Hepatocyte (in vitro differentiated cells): ENCODE data around the gene SLC5A12. TPM values are rescaled to one million over a fixed set of nuclear protein-coding genes. Genes with fewer than 3 reads are reported as not detected.
A peak's percentile ranks its signal among the peaks of the same experiment; 100 is the strongest.

Experiments used
- DNase-seq: peaks from one replicate; pipeline ENCODE4 v3.0.0-alpha.2; 2016; ENCODE audit warnings: low spot score
- H2AFZ ChIP-seq: fragments of 200-600 bp; sonication (generic); 2 replicates; pipeline ENCODE4 v1.6.0; 2016; ENCODE audit warnings: antibody characterized with exemption, mild to moderate bottlenecking
- H3K27ac ChIP-seq: fragments of 200-600 bp; sonication (generic); 2 replicates; pipeline ENCODE4 v1.5.1; 2016; ENCODE audit warnings: mild to moderate bottlenecking
- H3K27me3 ChIP-seq: fragments of 200-600 bp; sonication (generic); 2 replicates; pipeline ENCODE4 v1.6.1; 2016
- H3K36me3 ChIP-seq: fragments of 200-600 bp; sonication (generic); replicated peaks from 2 replicates; pipeline ENCODE4 v1.5.1; 2016; ENCODE audit warnings: low read depth; ENCODE audit not compliant: insufficient read depth
- H3K4me1 ChIP-seq: fragments of 200-600 bp; sonication (generic); 2 replicates; pipeline ENCODE4 v1.5.1; 2016; ENCODE audit warnings: mild to moderate bottlenecking, moderate library complexity; ENCODE audit not compliant: insufficient read depth
- H3K4me2 ChIP-seq: fragments of 200-600 bp; sonication (generic); 2 replicates; pipeline ENCODE4 v1.6.0; 2016
- H3K4me3 ChIP-seq: fragments of 200-600 bp; sonication (generic); 2 replicates; pipeline ENCODE4 v1.5.1; 2016; ENCODE audit warnings: mild to moderate bottlenecking
- H3K79me2 ChIP-seq: fragments of 200-600 bp; sonication (generic); 2 replicates; pipeline ENCODE4 v1.6.0; 2017; ENCODE audit warnings: mild to moderate bottlenecking
- H3K9me2 ChIP-seq: fragments of 200-600 bp; sonication (generic); replicated peaks from 2 replicates; pipeline ENCODE4 v1.6.0; 2017; ENCODE audit warnings: mild to moderate bottlenecking; ENCODE audit not compliant: insufficient read depth
- H3K9me3 ChIP-seq: fragments of 200-600 bp; sonication (generic); 2 replicates; pipeline ENCODE4 v1.5.1; 2016; ENCODE audit warnings: low read depth, mild to moderate bottlenecking
- H4K20me1 ChIP-seq: fragments of 200-600 bp; sonication (generic); 2 replicates; pipeline ENCODE4 v1.6.0; 2016; ENCODE audit warnings: mild to moderate bottlenecking; ENCODE audit not compliant: insufficient read depth, poor library complexity, severe bottlenecking
- EZH2 ChIP-seq: fragments of 200-600 bp; sonication (generic); IDR thresholded peaks from 2 replicates; pipeline ENCODE4 v1.6.1; 2016; ENCODE audit warnings: antibody characterized with exemption, mild to moderate bottlenecking, borderline replicate concordance
- EZH2phosphoT487 ChIP-seq: fragments of 200-600 bp; sonication (generic); IDR thresholded peaks from one replicate; pipeline ENCODE4 v1.6.1; 2018; ENCODE audit warnings: antibody characterized with exemption, mild to moderate bottlenecking, low read depth, moderate library complexity; ENCODE audit not compliant: unreplicated experiment, severe bottlenecking
- WGBS: methylation state at CpG from one replicate; pipeline ENCODE4 v1.1.6; 2016; ENCODE audit warnings: low lambda C conversion rate; ENCODE audit errors: missing lambda C conversion rate; 5-methylcytosine and 5-hydroxymethylcytosine counted together
- polyA plus RNA-seq: library from polyadenylated mRNA; unstranded; fragments of >200 nt; fragmentation: Nextera tagmentation; extraction: Ambion mirVana; gene quantifications from 2 replicates; pipeline ENCODE4 v1.2.1, GENCODE V29; 2016
- total RNA-seq: library from RNA; depleted of rRNA; stranded (reverse); fragments of >200 nt; gene quantifications from 2 replicates; pipeline ENCODE4 v1.2.3, GENCODE V29; 2014
- TF ChIP-seq, protein P1 (sequence below): fragments of 200-600 bp; sonication (generic); IDR thresholded peaks from 2 replicates; pipeline ENCODE4 v1.5.1; 2016; ENCODE audit warnings: antibody characterized with exemption, mild to moderate bottlenecking; ENCODE audit not compliant: poor library complexity

Gene SLC5A12
- total and polyA plus RNA-seq, 2 experiments from 2014 or later: 37.8 to 41.9 TPM

- Histone ChIP-seq H3K4me2 (no peak overlapping the region), H2AFZ (no peak overlapping the region), H3K27ac (no peak overlapping the region), H3K9me2 (no peaks in the 10 kb centered on the region), H4K20me1 (no peaks in the 10 kb centered on the region), H3K4me3 (no peak overlapping the region), H3K27me3 (no peaks in the 10 kb centered on the region), H3K9me3 (no peaks in the 10 kb centered on the region), H3K36me3 (no peaks in the 10 kb centered on the region), H3K79me2 (no peaks in the 10 kb centered on the region), H3K4me1 (peaks cover 3% of the 10 kb centered on the region)
- 86% methylated on average over 2 of the region's 2 CpGs for WGBS
- peak; percentile 26 for DNase-seq
- TF ChIP-seq, protein P1, sequence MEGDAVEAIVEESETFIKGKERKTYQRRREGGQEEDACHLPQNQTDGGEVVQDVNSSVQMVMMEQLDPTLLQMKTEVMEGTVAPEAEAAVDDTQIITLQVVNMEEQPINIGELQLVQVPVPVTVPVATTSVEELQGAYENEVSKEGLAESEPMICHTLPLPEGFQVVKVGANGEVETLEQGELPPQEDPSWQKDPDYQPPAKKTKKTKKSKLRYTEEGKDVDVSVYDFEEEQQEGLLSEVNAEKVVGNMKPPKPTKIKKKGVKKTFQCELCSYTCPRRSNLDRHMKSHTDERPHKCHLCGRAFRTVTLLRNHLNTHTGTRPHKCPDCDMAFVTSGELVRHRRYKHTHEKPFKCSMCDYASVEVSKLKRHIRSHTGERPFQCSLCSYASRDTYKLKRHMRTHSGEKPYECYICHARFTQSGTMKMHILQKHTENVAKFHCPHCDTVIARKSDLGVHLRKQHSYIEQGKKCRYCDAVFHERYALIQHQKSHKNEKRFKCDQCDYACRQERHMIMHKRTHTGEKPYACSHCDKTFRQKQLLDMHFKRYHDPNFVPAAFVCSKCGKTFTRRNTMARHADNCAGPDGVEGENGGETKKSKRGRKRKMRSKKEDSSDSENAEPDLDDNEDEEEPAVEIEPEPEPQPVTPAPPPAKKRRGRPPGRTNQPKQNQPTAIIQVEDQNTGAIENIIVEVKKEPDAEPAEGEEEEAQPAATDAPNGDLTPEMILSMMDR: no peak
- TF ChIP-seq EZH2phosphoT487 (no peak), EZH2 (no peak)
These were observed 23.6 kb downstream of the SLC5A12 start for GRCh38 chr11:26698224-26698623.

- Histone ChIP-seq H3K9me3 (no peaks in the 10 kb centered on the region), H3K9me2 (no peaks in the 10 kb centered on the region), H3K27me3 (no peaks in the 10 kb centered on the region), H3K36me3 (no peaks in the 10 kb centered on the region), H3K27ac (no peak overlapping the region), H3K4me1 (no peaks in the 10 kb centered on the region), H2AFZ (no peak overlapping the region), H4K20me1 (no peaks in the 10 kb centered on the region), H3K4me2 (no peak overlapping the region), H3K4me3 (no peak overlapping the region), H3K79me2 (no peaks in the 10 kb centered on the region)
- WGBS: 65% methylated on average over 3 of the region's 3 CpGs
- TF ChIP-seq EZH2 (no peak), EZH2phosphoT487 (no peak)
- TF ChIP-seq, protein P1: no peak
- DNase-seq: no peak
These were observed 25.5 kb downstream of the SLC5A12 start for GRCh38 chr11:26696330-26696729.

DNA sequence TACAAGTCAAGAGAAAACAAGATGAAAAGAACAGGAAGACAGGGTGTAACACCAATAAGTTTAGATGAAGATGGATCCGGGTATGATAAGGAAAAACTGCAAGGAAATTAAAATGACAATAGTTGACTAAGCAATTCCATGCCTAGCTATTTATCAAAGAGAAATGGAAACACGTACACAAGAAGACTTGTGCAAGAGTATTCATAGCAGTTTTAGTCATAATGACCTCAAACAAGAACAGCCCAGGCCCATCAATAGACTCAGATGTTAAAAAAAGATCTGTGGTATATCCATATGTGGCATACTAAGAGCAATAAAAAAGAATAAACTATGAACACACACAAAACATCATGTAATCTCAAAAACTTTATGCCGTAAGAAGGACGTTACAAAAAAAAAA lies 33.2 kb downstream of the SLC5A12 start:
- Histone ChIP-seq H3K9me3 (no peaks in the 10 kb centered on the region), H3K9me2 (no peaks in the 10 kb centered on the region), H2AFZ (no peak overlapping the region), H3K79me2 (no peaks in the 10 kb centered on the region), H3K4me2 (no peak overlapping the region), H3K4me1 (no peaks in the 10 kb centered on the region), H4K20me1 (no peaks in the 10 kb centered on the region), H3K27me3 (no peaks in the 10 kb centered on the region), H3K36me3 (no peaks in the 10 kb centered on the region), H3K27ac (no peak overlapping the region), H3K4me3 (no peak overlapping the region)
- no peak for DNase-seq
- WGBS: 89% methylated on average over 4 of the region's 4 CpGs
- TF ChIP-seq EZH2phosphoT487 (no peak), EZH2 (no peak)
- TF ChIP-seq, protein P1: no peak

- H3K4me3 ChIP-seq: no peak overlapping the region
- no peaks in the 10 kb centered on the region for H3K79me2 ChIP-seq
- no peak overlapping the region for H3K27ac ChIP-seq
- no peaks in the 10 kb centered on the region for H3K9me2 ChIP-seq
- DNase-seq: no peak
- no peak overlapping the region for H3K4me2 ChIP-seq
- TF ChIP-seq, protein P1: no peak
- TF ChIP-seq EZH2phosphoT487 (no peak), EZH2 (no peak)
- H3K36me3 ChIP-seq: no peaks in the 10 kb centered on the region
- H2AFZ ChIP-seq: no peak overlapping the region
- 90% methylated on average over 1 of the region's 1 CpG for WGBS
- H4K20me1 ChIP-seq: no peaks in the 10 kb centered on the region
- H3K4me1 ChIP-seq: no peaks in the 10 kb centered on the region
- H3K27me3 ChIP-seq: no peaks in the 10 kb centered on the region
- H3K9me3 ChIP-seq: no peaks in the 10 kb centered on the region
These were observed 34.5 kb downstream of the SLC5A12 start for GRCh38 chr11:26687351-26687750.
